ENCODE results near the gene SPACA5.
"Not testable (repeated sequence)": the region's sequence is repeated elsewhere in the genome, so short reads cannot be mapped to it uniquely, and the experiment has no call there.

Gene SPACA5

DNA sequence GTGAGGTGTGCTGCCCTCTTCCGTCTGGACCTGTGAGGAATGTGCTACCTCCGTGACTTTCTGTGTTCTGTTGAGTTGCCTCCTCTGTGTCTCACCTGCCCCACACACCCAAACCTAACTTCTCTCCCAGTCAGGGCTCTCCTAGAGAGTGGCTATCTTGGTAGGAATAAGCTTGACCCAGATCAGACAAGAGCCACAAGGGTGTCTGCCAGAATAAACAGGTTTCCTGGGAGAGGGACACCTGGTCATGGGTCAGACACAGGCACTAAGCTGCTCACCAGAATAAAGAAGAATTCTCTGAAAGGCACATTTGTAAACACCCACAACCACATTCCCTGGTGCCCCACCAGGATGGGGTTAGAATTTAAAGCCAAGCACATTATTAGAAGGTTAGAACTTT, 14.1 kb upstream of the SPACA5 start:
- no peak overlapping the region for H3K4me3 ChIP-seq (ENCODE audit: insufficient read depth, low read depth, low read length)
- H3K9me3 ChIP-seq (ENCODE audit: control insufficient read depth, low read length), result no peaks in the 10 kb centered on the region
- H3K36me3 ChIP-seq (ENCODE audit: control insufficient read depth, insufficient read depth, low read length), result no peaks in the 10 kb centered on the region
- no peak overlapping the region for H3K27ac ChIP-seq (ENCODE audit: insufficient read depth, low read depth, low read length, poor library complexity, severe bottlenecking)
- no peaks in the 10 kb centered on the region for H3K4me1 ChIP-seq (ENCODE audit: control insufficient read depth, insufficient read depth, low read length)
- WGBS, 2 experiments, result 92 to 97% methylated on average over 2 of the region's 2 CpGs
- H3K27me3 ChIP-seq (ENCODE audit: control insufficient read depth, insufficient read depth, low read length, poor library complexity, severe bottlenecking), result no peaks in the 10 kb centered on the region

GRCh38 chrX:48001260-48001659, 5.5 kb upstream of the SPACA5 start:
- Histone ChIP-seq H3K27me3 (ENCODE audit: control insufficient read depth, insufficient read depth, low read length, poor library complexity, severe bottlenecking) (no peaks in the 10 kb centered on the region), H3K36me3 (ENCODE audit: control insufficient read depth, insufficient read depth, low read length) (no peaks in the 10 kb centered on the region), H3K4me3 (ENCODE audit: insufficient read depth, low read depth, low read length) (no peak overlapping the region), H3K27ac (ENCODE audit: insufficient read depth, low read depth, low read length, poor library complexity, severe bottlenecking) (no peak overlapping the region), H3K9me3 (ENCODE audit: control insufficient read depth, low read length) (no peaks in the 10 kb centered on the region), H3K4me1 (ENCODE audit: control insufficient read depth, insufficient read depth, low read length) (no peaks in the 10 kb centered on the region)
- 100% methylated on average over 1 to 2 of the region's 3 CpGs for WGBS, 2 experiments

DNA sequence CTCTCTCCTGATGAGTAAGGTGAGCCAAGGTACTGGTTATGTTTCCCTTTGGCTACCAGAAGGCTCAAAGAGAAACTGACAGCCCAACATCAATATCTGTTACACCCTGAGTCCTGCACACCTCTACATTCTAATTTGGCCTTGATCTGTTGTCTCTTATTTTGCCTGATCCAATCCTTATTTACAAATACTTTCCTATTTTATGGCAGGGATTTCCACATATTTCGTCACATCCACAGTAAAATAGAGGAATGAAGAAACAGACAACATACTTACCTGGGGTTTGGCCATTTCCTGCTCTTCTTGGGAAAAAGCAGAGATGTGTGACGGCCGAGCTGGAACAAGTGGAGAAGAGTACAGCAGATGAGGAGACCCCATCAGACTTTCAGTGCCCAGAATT, 4.5 kb upstream of the SPACA5 start:
- WGBS, 2 experiments, result 94 to 95% methylated on average over 3 of the region's 3 CpGs
- H3K9me3 ChIP-seq (ENCODE audit: control insufficient read depth, low read length), result no peaks in the 10 kb centered on the region

DNA sequence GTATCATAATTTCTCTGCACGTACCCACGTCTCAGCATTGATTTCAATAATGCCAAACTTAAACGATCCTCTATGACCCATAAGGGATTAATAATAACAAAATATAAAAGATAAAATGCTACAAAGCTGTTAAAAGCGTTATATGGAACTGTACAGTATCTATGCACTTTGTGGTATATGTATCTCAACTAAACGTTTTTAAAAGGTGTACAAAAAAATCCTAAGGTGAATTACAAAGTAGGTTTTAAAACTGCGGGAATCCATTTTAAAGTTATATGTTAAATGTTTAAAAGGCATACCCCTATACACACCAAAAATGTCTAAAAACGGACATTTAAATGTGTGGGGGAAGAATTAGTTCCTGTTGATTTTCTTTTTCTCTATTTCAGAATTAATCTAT, 3.9 kb upstream of the SPACA5 start:
- Histone ChIP-seq H3K4me3 (ENCODE audit: insufficient read depth, low read depth, low read length) (peak overlapping the region; percentile 62), H3K4me1 (ENCODE audit: control insufficient read depth, insufficient read depth, low read length) (no peaks in the 10 kb centered on the region), H3K27ac (ENCODE audit: insufficient read depth, low read depth, low read length, poor library complexity, severe bottlenecking) (no peak overlapping the region), H3K36me3 (ENCODE audit: control insufficient read depth, insufficient read depth, low read length) (no peaks in the 10 kb centered on the region), H3K27me3 (ENCODE audit: control insufficient read depth, insufficient read depth, low read length, poor library complexity, severe bottlenecking) (no peaks in the 10 kb centered on the region), H3K9me3 (ENCODE audit: control insufficient read depth, low read length) (no peaks in the 10 kb centered on the region)
- WGBS, 2 experiments, result no CpG with 5 or more reads among the region's 7 CpGs

More for the DNA sequence above, 4.5 kb upstream of the SPACA5 start:
- no peak overlapping the region for H3K27ac ChIP-seq (ENCODE audit: insufficient read depth, low read depth, low read length, poor library complexity, severe bottlenecking)
- no peak overlapping the region for H3K4me3 ChIP-seq (ENCODE audit: insufficient read depth, low read depth, low read length)
- H3K4me1 ChIP-seq (ENCODE audit: control insufficient read depth, insufficient read depth, low read length), result no peaks in the 10 kb centered on the region
- no peaks in the 10 kb centered on the region for H3K27me3 ChIP-seq (ENCODE audit: control insufficient read depth, insufficient read depth, low read length, poor library complexity, severe bottlenecking)
- H3K36me3 ChIP-seq (ENCODE audit: control insufficient read depth, insufficient read depth, low read length), result no peaks in the 10 kb centered on the region

- no peaks in the 10 kb centered on the region for H3K9me3 ChIP-seq (ENCODE audit: control insufficient read depth, low read length)
- H3K36me3 ChIP-seq (ENCODE audit: control insufficient read depth, insufficient read depth, low read length), result no peaks in the 10 kb centered on the region
- WGBS, 2 experiments, result 1% methylated on average over 12 to 18 of the region's 18 CpGs
- H3K4me1 ChIP-seq (ENCODE audit: control insufficient read depth, insufficient read depth, low read length), result no peaks in the 10 kb centered on the region
- no peaks in the 10 kb centered on the region for H3K27me3 ChIP-seq (ENCODE audit: control insufficient read depth, insufficient read depth, low read length, poor library complexity, severe bottlenecking)
- H3K27ac ChIP-seq (ENCODE audit: insufficient read depth, low read depth, low read length, poor library complexity, severe bottlenecking), result no peak overlapping the region
- peak overlapping the region; percentile 62 for H3K4me3 ChIP-seq (ENCODE audit: insufficient read depth, low read depth, low read length)
Measured at GRCh38 chrX:48003367-48003757, 3.4 kb upstream of the SPACA5 start.

DNA sequence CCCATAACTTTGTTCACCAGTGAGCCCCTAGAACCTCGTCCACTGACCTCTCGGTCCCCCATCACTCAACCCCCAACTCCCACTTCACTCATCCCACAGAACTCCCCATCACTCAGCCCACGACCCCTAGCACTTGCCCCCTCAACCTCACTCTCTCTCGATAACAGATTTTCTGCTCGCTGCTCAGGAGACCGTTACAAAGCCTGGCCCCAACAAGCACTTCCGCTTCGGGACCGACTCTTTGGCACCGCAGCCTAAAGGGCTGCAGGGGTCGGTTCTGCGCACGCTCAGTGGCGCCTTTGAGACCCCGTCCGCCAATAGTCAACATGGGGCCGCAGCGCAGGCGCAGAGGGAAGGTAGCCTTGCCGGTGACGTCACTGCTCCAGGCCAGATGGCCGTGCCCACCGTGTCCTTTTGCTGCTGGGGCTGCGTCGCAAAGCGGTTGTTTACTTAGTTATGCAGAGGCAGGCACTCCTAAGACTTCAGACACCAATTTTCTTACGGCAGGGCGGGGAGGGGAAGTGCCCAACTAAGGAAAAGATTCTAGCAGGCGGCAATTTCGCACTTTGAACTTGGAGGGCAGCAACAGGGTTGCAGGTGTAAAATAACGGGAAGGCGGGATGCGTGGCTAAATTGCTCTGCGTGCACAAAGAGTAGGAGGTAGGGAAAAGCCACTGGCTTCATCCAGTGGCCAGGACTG, 2.9 kb upstream of the SPACA5 start, which contains the start of gene ZNF182:
TSS of gene ZNF182 (minus strand) at position 232 of the 700 bp plus-strand sequence. CDS start 1,380 bp downstream, outside the sequence.
- no peaks in the 10 kb centered on the region for H3K27me3 ChIP-seq (ENCODE audit: control insufficient read depth, insufficient read depth, low read length, poor library complexity, severe bottlenecking)
- H3K9me3 ChIP-seq (ENCODE audit: control insufficient read depth, low read length), result no peaks in the 10 kb centered on the region
- H3K4me1 ChIP-seq (ENCODE audit: control insufficient read depth, insufficient read depth, low read length), result no peaks in the 10 kb centered on the region
- H3K4me3 ChIP-seq (ENCODE audit: insufficient read depth, low read depth, low read length), result peak within 1 kb of the TSS; percentile 62
- H3K27ac ChIP-seq (ENCODE audit: insufficient read depth, low read depth, low read length, poor library complexity, severe bottlenecking), result no peak within 1 kb of the TSS
- no peaks in the 10 kb centered on the region for H3K36me3 ChIP-seq (ENCODE audit: control insufficient read depth, insufficient read depth, low read length)
- 0% methylated on average over 28 to 30 of the region's 34 CpGs for WGBS, 2 experiments

DNA sequence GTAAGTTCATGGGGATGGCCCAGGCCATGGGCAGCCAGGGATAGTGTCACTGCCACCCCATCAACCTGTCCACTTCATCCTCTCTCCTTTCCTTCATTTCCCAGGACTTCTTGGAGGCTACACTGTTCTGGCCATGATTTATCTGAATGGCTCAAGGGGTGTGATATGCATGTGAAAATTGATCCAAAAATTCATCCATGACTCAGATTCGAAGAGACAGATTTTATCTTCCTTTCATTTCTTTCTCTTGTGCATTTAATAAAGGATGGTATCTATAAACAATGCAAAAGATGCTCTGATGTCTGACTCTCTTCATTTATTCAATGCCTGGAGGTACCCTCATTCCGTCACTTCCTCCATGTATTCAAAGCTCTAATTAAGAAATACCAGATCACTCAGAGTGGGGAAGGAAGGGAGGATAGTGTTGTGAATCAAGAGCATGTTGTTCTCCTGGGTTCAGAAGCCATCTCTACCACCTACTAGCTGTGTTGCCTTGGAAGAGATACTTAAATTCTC, 2.7 kb downstream of the SPACA5 start:
- WGBS, 2 experiments, result no CpG with 5 or more reads among the region's 2 CpGs
- H3K36me3 ChIP-seq (ENCODE audit: control insufficient read depth, insufficient read depth, low read length); H3K27me3 ChIP-seq (ENCODE audit: control insufficient read depth, insufficient read depth, low read length, poor library complexity, severe bottlenecking); H3K9me3 ChIP-seq (ENCODE audit: control insufficient read depth, low read length); H3K27ac ChIP-seq (ENCODE audit: insufficient read depth, low read depth, low read length, poor library complexity, severe bottlenecking); H3K4me1 ChIP-seq (ENCODE audit: control insufficient read depth, insufficient read depth, low read length); H3K4me3 ChIP-seq (ENCODE audit: insufficient read depth, low read depth, low read length): not testable (repeated sequence)

DNA sequence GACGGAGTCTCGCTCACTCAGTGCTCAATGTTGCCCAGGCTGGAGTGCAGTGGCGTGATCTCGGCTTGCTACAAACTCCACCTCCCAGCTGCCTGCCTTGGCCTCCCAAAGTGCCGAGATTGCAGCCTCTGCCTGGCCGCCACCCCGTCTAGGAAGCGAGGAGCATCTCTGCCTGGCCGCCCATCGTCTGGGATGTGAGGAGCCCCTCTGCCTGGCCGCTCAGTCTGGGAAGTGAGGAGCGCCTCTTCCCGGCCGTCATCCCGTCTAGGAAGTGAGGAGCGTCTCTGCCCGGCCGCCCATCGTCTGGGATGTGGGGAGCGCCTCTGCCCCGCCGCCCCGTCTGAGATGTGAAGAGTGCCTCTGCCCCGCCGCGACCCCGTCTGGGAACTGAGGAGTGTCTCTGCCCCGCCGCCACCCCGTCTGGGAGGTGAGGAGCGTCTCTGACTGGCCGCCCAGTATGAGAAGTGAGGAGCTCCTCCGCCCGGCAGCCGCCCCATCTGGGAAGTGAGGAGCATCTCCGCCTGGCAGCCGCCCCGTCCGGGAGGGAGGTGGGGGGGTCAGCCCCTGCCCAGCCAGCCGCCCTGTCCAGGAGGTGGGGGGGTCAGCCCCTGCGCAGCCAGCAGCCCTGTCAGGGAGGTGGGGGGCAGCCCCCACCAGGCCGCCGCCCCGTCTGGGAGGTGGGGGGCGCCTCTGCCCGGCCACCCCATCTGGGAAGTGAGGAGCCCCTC, 10.0 kb downstream of the SPACA5 start:
- WGBS, 2 experiments, result 94 to 95% methylated on average over 24 to 30 of the region's 46 CpGs
- not testable (repeated sequence) for H3K27ac ChIP-seq (ENCODE audit: insufficient read depth, low read depth, low read length, poor library complexity, severe bottlenecking); H3K27me3 ChIP-seq (ENCODE audit: control insufficient read depth, insufficient read depth, low read length, poor library complexity, severe bottlenecking); H3K36me3 ChIP-seq (ENCODE audit: control insufficient read depth, insufficient read depth, low read length); H3K4me3 ChIP-seq (ENCODE audit: insufficient read depth, low read depth, low read length); H3K9me3 ChIP-seq (ENCODE audit: control insufficient read depth, low read length); H3K4me1 ChIP-seq (ENCODE audit: control insufficient read depth, insufficient read depth, low read length)

DNA sequence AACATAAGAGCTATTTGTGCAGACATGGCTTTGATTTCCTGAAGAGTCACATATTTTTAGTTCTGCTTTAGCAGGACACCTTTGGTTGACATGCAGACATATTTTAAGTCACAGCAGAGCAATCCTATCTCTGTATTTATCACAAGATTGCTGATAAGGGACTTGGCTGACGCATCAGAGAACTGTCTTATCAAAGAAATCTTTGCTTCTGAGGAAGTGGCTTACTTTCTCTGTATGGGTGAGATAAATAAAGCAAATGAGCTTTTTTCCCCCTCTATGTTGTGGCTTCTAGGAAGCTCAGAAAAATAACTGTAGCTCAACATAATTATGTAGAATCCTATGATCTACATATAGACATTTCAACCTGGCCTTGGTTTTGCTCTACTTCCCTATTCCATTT, 13.1 kb downstream of the SPACA5 start:
- H3K36me3 ChIP-seq (ENCODE audit: control insufficient read depth, insufficient read depth, low read length); H3K27me3 ChIP-seq (ENCODE audit: control insufficient read depth, insufficient read depth, low read length, poor library complexity, severe bottlenecking); H3K27ac ChIP-seq (ENCODE audit: insufficient read depth, low read depth, low read length, poor library complexity, severe bottlenecking); H3K9me3 ChIP-seq (ENCODE audit: control insufficient read depth, low read length); H3K4me3 ChIP-seq (ENCODE audit: insufficient read depth, low read depth, low read length); H3K4me1 ChIP-seq (ENCODE audit: control insufficient read depth, insufficient read depth, low read length): not testable (repeated sequence)
- WGBS, 2 experiments, result no CpG with 5 or more reads among the region's 1 CpG

GRCh38 chrX:48020472-48020871, 13.7 kb downstream of the SPACA5 start:
- not testable (repeated sequence) for H3K27ac ChIP-seq (ENCODE audit: insufficient read depth, low read depth, low read length, poor library complexity, severe bottlenecking)

More at GRCh38 chrX:48020472-48020871, 13.7 kb downstream of the SPACA5 start:
- H3K36me3 ChIP-seq (ENCODE audit: control insufficient read depth, insufficient read depth, low read length); H3K4me3 ChIP-seq (ENCODE audit: insufficient read depth, low read depth, low read length); H3K27me3 ChIP-seq (ENCODE audit: control insufficient read depth, insufficient read depth, low read length, poor library complexity, severe bottlenecking); H3K4me1 ChIP-seq (ENCODE audit: control insufficient read depth, insufficient read depth, low read length); H3K9me3 ChIP-seq (ENCODE audit: control insufficient read depth, low read length): not testable (repeated sequence)
- 76 to 83% methylated on average over 7 to 9 of the region's 11 CpGs for WGBS, 2 experiments

All from ectodermal cell (in vitro differentiated cells).